ENCODE results near the gene EBF3.

GRCh38 chr10:129911451-129912165 is 52.5 kb downstream of the EBF3 start:
- TF ChIP-seq POLR2A (IDR thresholded peaks at IDR 0.05) (no peak), CTCF (IDR thresholded peaks at IDR 0.05) (no peak), POLR2AphosphoS5 (IDR thresholded peaks at IDR 0.05) (no peak), EP300 (IDR thresholded peaks at IDR 0.05) (no peak)

All from sigmoid colon (tissue), 4 donors.